Activated CD4-positive, alpha-beta T cell treated with anti-CD3 and anti-CD28 coated beads, Interleukin-2, amount 10 ng/mL, durations not matched to agents 7 days and 5 days (primary cell): Measurements from ENCODE around the gene C10orf120. TPM values are rescaled to one million over a fixed set of nuclear protein-coding genes. Genes with fewer than 3 reads are reported as not detected.

Source experiments
- CTCF ChIA-PET: fragments of 350-600 bp; sonication (Branson Sonifier 250); formaldehyde crosslinking; loops from one replicate; lab custom pipeline; 2021; ENCODE audit warnings: antibody characterized with exemption; lab: Charles Lee
- POLR2A ChIA-PET: fragments of 350-600 bp; sonication (Branson Sonifier 250); formaldehyde crosslinking; loops from one replicate; lab custom pipeline; 2021; ENCODE audit warnings: antibody characterized with exemption; lab: Charles Lee
- DNase-seq: peaks from one replicate; pipeline ENCODE4 v3.0.0-alpha.2; 2020
- H3K27ac Mint-ChIP-seq: one replicate; pipeline ENCODE4 v1.8.0; 2021; ENCODE audit warnings: mild to moderate bottlenecking, moderate library complexity, mixed read lengths
- H3K27me3 Mint-ChIP-seq: one replicate; pipeline ENCODE4 v1.8.0; 2021; ENCODE audit warnings: mixed read lengths
- H3K36me3 Mint-ChIP-seq: one replicate; pipeline ENCODE4 v1.8.0; 2021; ENCODE audit warnings: low read depth, mixed read lengths
- H3K4me1 Mint-ChIP-seq: one replicate; pipeline ENCODE4 v1.8.0; 2021; ENCODE audit warnings: mixed read lengths
- H3K4me3 Mint-ChIP-seq: one replicate; pipeline ENCODE4 v1.8.0; 2021; ENCODE audit warnings: mild to moderate bottlenecking, moderate library complexity, mixed read lengths
- H3K9me3 Mint-ChIP-seq: one replicate; pipeline ENCODE4 v1.8.0; 2021; ENCODE audit warnings: mixed read lengths
- total RNA-seq, 2 experiments: library from RNA; stranded (reverse); gene quantifications; one replicate each; pipeline ENCODE4 v1.2.3, GENCODE V29; 2021

C10orf120 gene
- total RNA-seq, 2 experiments from 2014 or later = not detected

DNA sequence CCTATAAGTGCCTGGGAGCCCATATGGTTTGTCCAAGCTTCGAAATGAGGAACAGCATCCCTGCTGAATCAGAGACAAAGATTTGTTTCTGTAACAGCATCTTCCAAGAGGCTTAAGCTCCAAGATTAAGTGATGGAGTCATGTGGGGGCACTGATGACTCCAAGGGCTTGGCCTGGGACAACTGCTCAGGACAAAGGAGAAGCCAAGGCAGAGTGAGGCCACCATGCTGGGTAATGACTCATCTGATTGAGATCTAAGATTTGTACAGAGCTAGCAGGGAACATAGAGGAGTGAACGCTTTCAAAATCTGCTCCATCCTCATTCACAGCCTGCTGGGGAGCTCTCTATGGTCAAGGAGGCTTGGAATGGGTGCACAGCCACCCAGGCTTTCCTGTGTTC is 49.3 kb downstream of the C10orf120 start:
- H3K9me3 Mint-ChIP-seq = no peaks in the 10 kb centered on the region
- no peak overlapping the region for H3K4me3 Mint-ChIP-seq
- POLR2A ChIA-PET = interaction anchor here (0.6 kb wide), 1 partner anchor 13 kb away, joined by 3 read pairs; no protein-coding TSS in a partner anchor
- no peaks in the 10 kb centered on the region for H3K36me3 Mint-ChIP-seq
- H3K27ac Mint-ChIP-seq = no peak overlapping the region
- CTCF ChIA-PET = no interaction called here
- H3K4me1 Mint-ChIP-seq = no peaks in the 10 kb centered on the region
- no peak for DNase-seq
- H3K27me3 Mint-ChIP-seq = peaks cover 27% of the 10 kb centered on the region

DNA sequence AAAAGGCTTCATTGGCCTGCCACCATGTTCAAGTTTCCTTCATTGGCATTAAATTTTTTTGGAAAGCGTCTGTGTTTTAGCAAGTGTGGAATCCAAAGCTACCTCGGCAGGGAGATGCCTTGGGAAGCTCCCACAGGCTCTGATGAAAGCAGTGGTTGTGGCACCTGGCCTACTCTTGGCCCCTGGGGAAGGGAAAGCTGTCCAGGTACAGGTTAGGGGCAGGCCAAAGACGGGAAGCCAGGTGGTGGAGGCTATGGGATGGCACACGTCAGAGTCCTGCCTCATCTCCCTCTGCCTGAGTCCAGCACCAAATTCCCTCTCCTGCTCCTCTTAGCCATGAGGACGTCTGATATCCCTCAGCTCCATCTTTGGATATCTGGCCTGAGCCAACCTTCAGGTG is 49.7 kb downstream of the C10orf120 start:
- Mint-ChIP-seq H3K27ac (no peak overlapping the region), H3K36me3 (no peaks in the 10 kb centered on the region), H3K4me3 (no peak overlapping the region), H3K27me3 (peaks cover 25% of the 10 kb centered on the region), H3K4me1 (no peaks in the 10 kb centered on the region), H3K9me3 (no peaks in the 10 kb centered on the region)
- ChIA-PET CTCF (no interaction called here), POLR2A (interaction anchor here (0.6 kb wide), 1 partner anchor 13 kb away, joined by 3 read pairs; no protein-coding TSS in a partner anchor)
- no peak for DNase-seq

DNA sequence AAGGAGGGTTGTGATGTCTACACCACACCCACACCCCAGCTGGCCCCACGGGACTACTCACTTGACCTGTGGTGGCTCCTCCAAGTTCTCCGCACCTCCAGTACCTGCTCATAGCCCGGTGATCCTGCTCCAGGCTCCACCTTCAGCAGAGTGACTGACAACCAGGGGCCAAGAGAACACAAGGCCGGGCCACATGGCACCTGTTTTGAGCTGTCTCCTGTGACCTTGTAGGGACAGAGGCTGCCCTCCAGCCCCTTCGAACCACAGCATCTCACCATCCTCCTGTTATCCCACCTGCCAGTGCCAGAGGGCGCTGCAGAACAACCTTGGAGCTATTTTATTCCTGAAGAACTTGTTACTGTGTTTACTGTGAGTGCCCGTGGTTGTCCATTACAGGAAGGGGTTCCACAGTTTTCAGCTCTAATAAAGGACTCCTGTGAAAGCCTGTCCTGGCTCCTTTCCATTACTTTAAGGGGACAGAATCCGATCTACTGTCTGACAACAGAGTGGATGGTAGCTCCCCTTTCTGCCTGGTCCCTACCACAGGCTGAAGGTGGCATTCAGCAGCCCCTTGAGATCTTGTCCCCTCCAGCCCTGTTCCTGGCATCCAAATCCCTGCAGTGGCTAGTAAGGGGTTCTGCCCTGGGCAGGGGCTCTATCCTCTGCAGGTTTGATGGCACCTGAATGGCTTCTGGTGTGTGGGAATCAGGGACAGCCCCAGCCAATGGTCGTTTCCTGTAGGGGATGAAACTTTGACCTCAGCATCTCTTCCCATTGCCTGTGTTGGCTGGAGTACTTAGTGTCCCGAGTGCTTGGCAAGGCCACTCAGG is 50.8 kb downstream of the C10orf120 start:
- Mint-ChIP-seq H3K4me3 (no peak overlapping the region), H3K27me3 (peaks cover 19% of the 10 kb centered on the region), H3K27ac (no peak overlapping the region), H3K4me1 (no peaks in the 10 kb centered on the region), H3K9me3 (no peaks in the 10 kb centered on the region), H3K36me3 (no peaks in the 10 kb centered on the region)
- CTCF ChIA-PET = interaction anchor here (1.2 kb wide), 1 partner anchor 140 kb away, joined by 3 read pairs; no protein-coding TSS in a partner anchor
- POLR2A ChIA-PET = no interaction called here
- peak; percentile 40 for DNase-seq

Other genes starting within 250 kb of the C10orf120 start
- gene ARMS2, start 245.2 kb downstream of the C10orf120 start, total RNA-seq = not detected
- not detected for gene HTRA1, start 238.3 kb downstream of the C10orf120 start, total RNA-seq
- not detected for gene DMBT1, start 139.1 kb downstream of the C10orf120 start, total RNA-seq
- 1 to 10 TPM; 2.4 to 3.4 TPM for gene CUZD1, start 146.0 kb upstream of the C10orf120 start, total RNA-seq
- gene FAM24B, start 179.7 kb upstream of the C10orf120 start, total RNA-seq = 10 to 100 TPM; 12.1 to 13.9 TPM
- not detected for gene FAM24A, start 210.8 kb upstream of the C10orf120 start, total RNA-seq